Fibroblast of mammary gland (primary cell): ENCODE results near the gene HDGFL3.
A peak's percentile ranks its signal among the peaks of the same experiment; 100 is the strongest.

Experiments used
- DNase-seq: peaks from one replicate; pipeline ENCODE4 v3.0.0-alpha.2; 2010; ENCODE audit warnings: low read depth
- H3K4me3 ChIP-seq: 2 replicates; pipeline ENCODE4 v1.5.1; 2011; ENCODE audit warnings: low read depth, mild to moderate bottlenecking, low read length, moderate library complexity; ENCODE audit not compliant: control insufficient read depth
- CTCF ChIP-seq: conservative IDR thresholded peaks from 2 replicates; pipeline ENCODE4 v1.5.1; 2011; ENCODE audit warnings: low read depth, low read length, inconsistent platforms; ENCODE audit not compliant: control insufficient read depth, insufficient read depth

Gene HDGFL3

GRCh38 chr15:83107841-83108181 is 99.8 kb downstream of the HDGFL3 start:
- no peak for TF ChIP-seq CTCF
- peak overlapping the region; percentile 7 for H3K4me3 ChIP-seq
- DNase-seq: no peak

GRCh38 chr15:83106994-83107840 is 100.4 kb downstream of the HDGFL3 start, which contains the start of gene TM6SF1:
TM6SF1 (plus strand) TSS chr15:83107645; CDS start chr15:83107681, 36 bp downstream.
- peak within 1 kb of the TSS; percentile 12 for H3K4me3 ChIP-seq
- no peak for TF ChIP-seq CTCF
- DNase-seq: no peak

GRCh38 chr15:83105440-83105839 is 102.2 kb downstream of the HDGFL3 start:
- DNase-seq: no peak
- no peak for TF ChIP-seq CTCF
- H3K4me3 ChIP-seq: no peak overlapping the region

GRCh38 chr15:83104141-83104540 is 103.5 kb downstream of the HDGFL3 start:
- DNase-seq: no peak
- no peak for TF ChIP-seq CTCF
- no peak overlapping the region for H3K4me3 ChIP-seq

- DNase-seq: no peak
- no peak overlapping the region for H3K4me3 ChIP-seq
- no peak for TF ChIP-seq CTCF
These were observed 105.3 kb downstream of the HDGFL3 start for GRCh38 chr15:83102346-83102745.

- DNase-seq: no peak
- TF ChIP-seq CTCF: no peak
These were observed 107.5 kb downstream of the HDGFL3 start for GRCh38 chr15:83100097-83100646.

GRCh38 chr15:83099290-83099689 is 108.3 kb downstream of the HDGFL3 start:
- no peak for TF ChIP-seq CTCF
- no peak overlapping the region for H3K4me3 ChIP-seq
- DNase-seq: no peak

More at GRCh38 chr15:83100097-83100646, 107.5 kb downstream of the HDGFL3 start:
- H3K4me3 ChIP-seq: no peak overlapping the region
